ENCODE measurements around the gene CRYL1. TPM values are rescaled to one million over a fixed set of nuclear protein-coding genes. Genes with fewer than 3 reads are reported as not detected.
A peak's percentile ranks its signal among the peaks of the same experiment; 100 is the strongest.

The CRYL1 gene
- total RNA-seq, 1 experiment from 2014 or later = 13.4 TPM

DNA sequence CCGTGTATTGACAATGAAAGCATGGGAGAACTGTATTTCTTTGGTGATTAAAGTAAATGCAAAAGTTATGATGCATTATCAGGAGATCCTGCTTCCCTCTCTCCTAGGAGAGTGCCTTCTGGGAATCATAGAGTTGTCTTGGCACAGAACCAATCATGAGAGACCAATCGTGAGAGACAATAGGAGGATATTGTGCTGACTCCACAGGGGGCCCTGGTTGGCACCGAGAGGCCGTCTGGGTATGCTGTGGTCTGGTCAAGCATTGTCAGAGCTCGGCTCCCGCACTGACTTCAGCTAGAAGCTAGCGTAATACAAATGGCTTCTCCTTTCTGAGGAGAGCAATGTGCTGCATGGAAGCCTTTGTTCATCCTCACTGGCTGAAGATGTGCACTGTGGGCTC lies 162.1 kb downstream of the CRYL1 start:
- H3K4me1 ChIP-seq (ENCODE audit: control insufficient read depth, insufficient read depth, low read length) = no peaks in the 10 kb centered on the region
- BruUV-seq (replicated peaks) = no TSS peak
- no peaks in the 10 kb centered on the region for H3K9me3 ChIP-seq (ENCODE audit: control insufficient read depth, insufficient read depth, low read depth, low read length)
- H3K36me3 ChIP-seq (ENCODE audit: control insufficient read depth, insufficient read depth, low read length) = no peaks in the 10 kb centered on the region
- intact Hi-C loops (cut with micrococcal nuclease; ENCODE audit: unreplicated experiment) (no loop called here), in situ Hi-C loops (cut with HindIII; ENCODE audit: low pct_unique_long_range_greater_than_20kb, low sequenced_read_pairs) (no loop called here)
- no peak overlapping the region for H3K4me3 ChIP-seq (ENCODE audit: low read depth in 2 of 2, low read length in 2 of 2)
- CTCF ChIA-PET = no interaction called here
- DNase-seq (ENCODE audit: low read depth, low spot score) = no peak
- TF ChIP-seq, protein P1, sequence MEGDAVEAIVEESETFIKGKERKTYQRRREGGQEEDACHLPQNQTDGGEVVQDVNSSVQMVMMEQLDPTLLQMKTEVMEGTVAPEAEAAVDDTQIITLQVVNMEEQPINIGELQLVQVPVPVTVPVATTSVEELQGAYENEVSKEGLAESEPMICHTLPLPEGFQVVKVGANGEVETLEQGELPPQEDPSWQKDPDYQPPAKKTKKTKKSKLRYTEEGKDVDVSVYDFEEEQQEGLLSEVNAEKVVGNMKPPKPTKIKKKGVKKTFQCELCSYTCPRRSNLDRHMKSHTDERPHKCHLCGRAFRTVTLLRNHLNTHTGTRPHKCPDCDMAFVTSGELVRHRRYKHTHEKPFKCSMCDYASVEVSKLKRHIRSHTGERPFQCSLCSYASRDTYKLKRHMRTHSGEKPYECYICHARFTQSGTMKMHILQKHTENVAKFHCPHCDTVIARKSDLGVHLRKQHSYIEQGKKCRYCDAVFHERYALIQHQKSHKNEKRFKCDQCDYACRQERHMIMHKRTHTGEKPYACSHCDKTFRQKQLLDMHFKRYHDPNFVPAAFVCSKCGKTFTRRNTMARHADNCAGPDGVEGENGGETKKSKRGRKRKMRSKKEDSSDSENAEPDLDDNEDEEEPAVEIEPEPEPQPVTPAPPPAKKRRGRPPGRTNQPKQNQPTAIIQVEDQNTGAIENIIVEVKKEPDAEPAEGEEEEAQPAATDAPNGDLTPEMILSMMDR (IDR thresholded peaks at IDR 0.05) = no peak
- TF ChIP-seq TCF7L2 (IDR thresholded peaks at IDR 0.05; ENCODE audit: low read depth, low read length) (no peak), POLR2AphosphoS5 (IDR thresholded peaks at IDR 0.05; ENCODE audit: low read depth, low read length) (no peak), SIN3A (IDR thresholded peaks at IDR 0.05; ENCODE audit: borderline replicate concordance, insufficient read depth, low read depth, low read length) (no peak)
- TF ChIP-seq, protein P2, sequence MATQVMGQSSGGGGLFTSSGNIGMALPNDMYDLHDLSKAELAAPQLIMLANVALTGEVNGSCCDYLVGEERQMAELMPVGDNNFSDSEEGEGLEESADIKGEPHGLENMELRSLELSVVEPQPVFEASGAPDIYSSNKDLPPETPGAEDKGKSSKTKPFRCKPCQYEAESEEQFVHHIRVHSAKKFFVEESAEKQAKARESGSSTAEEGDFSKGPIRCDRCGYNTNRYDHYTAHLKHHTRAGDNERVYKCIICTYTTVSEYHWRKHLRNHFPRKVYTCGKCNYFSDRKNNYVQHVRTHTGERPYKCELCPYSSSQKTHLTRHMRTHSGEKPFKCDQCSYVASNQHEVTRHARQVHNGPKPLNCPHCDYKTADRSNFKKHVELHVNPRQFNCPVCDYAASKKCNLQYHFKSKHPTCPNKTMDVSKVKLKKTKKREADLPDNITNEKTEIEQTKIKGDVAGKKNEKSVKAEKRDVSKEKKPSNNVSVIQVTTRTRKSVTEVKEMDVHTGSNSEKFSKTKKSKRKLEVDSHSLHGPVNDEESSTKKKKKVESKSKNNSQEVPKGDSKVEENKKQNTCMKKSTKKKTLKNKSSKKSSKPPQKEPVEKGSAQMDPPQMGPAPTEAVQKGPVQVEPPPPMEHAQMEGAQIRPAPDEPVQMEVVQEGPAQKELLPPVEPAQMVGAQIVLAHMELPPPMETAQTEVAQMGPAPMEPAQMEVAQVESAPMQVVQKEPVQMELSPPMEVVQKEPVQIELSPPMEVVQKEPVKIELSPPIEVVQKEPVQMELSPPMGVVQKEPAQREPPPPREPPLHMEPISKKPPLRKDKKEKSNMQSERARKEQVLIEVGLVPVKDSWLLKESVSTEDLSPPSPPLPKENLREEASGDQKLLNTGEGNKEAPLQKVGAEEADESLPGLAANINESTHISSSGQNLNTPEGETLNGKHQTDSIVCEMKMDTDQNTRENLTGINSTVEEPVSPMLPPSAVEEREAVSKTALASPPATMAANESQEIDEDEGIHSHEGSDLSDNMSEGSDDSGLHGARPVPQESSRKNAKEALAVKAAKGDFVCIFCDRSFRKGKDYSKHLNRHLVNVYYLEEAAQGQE (IDR thresholded peaks at IDR 0.05; ENCODE audit: insufficient read depth in 1 of 2, low read depth in 2 of 2, low read length in 1 of 2) = no peak
- no peaks in the 10 kb centered on the region for H3K27me3 ChIP-seq (ENCODE audit: control insufficient read depth, insufficient read depth, low read length)
- POLR2A ChIA-PET = no interaction called here
- ATAC-seq = peak; percentile 42; the same call in 1 of the 2 replicates
- H3K27ac ChIP-seq (ENCODE audit: low read length) = no peak overlapping the region

DNA sequence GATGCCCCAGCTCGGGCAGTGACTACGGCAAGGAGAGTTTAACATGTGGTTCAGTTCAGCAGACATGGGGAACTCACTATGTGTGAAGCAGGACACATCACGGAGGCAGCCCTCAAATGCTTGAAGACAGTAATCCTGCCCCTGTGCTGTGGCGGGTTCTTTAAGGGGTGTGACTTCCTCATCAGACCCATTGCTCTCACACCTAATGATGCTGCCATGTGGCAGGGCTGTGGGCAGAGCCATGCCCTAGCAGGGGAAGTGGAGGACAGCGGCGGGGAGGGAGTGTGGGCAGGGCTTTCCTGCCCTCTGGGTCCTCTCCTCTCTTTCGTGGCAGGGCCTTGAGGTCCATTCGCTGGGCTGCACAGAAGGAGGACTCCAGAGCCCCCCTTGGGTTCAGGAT lies 162.5 kb downstream of the CRYL1 start:
- no peaks in the 10 kb centered on the region for H3K27me3 ChIP-seq (ENCODE audit: control insufficient read depth, insufficient read depth, low read length)
- CTCF ChIA-PET = no interaction called here
- POLR2A ChIA-PET = no interaction called here
- H3K36me3 ChIP-seq (ENCODE audit: control insufficient read depth, insufficient read depth, low read length) = no peaks in the 10 kb centered on the region
- no TSS peak for BruUV-seq (replicated peaks)
- H3K4me3 ChIP-seq (ENCODE audit: low read depth in 2 of 2, low read length in 2 of 2) = no peak overlapping the region
- H3K9me3 ChIP-seq (ENCODE audit: control insufficient read depth, insufficient read depth, low read depth, low read length) = no peaks in the 10 kb centered on the region
- TF ChIP-seq SIN3A (IDR thresholded peaks at IDR 0.05; ENCODE audit: borderline replicate concordance, insufficient read depth, low read depth, low read length) = no peak
- TF ChIP-seq TCF7L2 (IDR thresholded peaks at IDR 0.05; ENCODE audit: low read depth, low read length) = no peak
- TF ChIP-seq, protein P2 (IDR thresholded peaks at IDR 0.05; ENCODE audit: insufficient read depth in 1 of 2, low read depth in 2 of 2, low read length in 1 of 2) = no peak
- TF ChIP-seq, protein P1 (IDR thresholded peaks at IDR 0.05) = no peak
- no peak for TF ChIP-seq POLR2AphosphoS5 (IDR thresholded peaks at IDR 0.05; ENCODE audit: low read depth, low read length)
- intact Hi-C loops (cut with micrococcal nuclease; ENCODE audit: unreplicated experiment) (no loop called here), in situ Hi-C loops (cut with HindIII; ENCODE audit: low pct_unique_long_range_greater_than_20kb, low sequenced_read_pairs) (no loop called here)
- no peak overlapping the region for H3K27ac ChIP-seq (ENCODE audit: low read length)
- H3K4me1 ChIP-seq (ENCODE audit: control insufficient read depth, insufficient read depth, low read length) = no peaks in the 10 kb centered on the region
- ATAC-seq = no peak
- no peak for DNase-seq (ENCODE audit: low read depth, low spot score)

Data from Panc1 (cell line).